ENCODE results near the gene LMO3.

- TF ChIP-seq CTCF (IDR thresholded peaks at IDR 0.05) (no peak), EZH2 (IDR thresholded peaks at IDR 0.05) (no peak), EZH2phosphoT487 (IDR thresholded peaks at IDR 0.05) (no peak)
Observed at GRCh38 chr12:16622338-16622737, 16.4 kb upstream of the LMO3 start.
